Activated CD8-positive, alpha-beta memory T cell treated with anti-CD3 and anti-CD28 coated beads, Interleukin-2, amount 10 ng/mL, durations not matched to agents 7 days and 5 days (primary cell): ENCODE measurements around the gene MICAL3. TPM values are rescaled to one million over a fixed set of nuclear protein-coding genes. Genes with fewer than 3 reads are reported as not detected.
"Not testable (repeated sequence)": the region's sequence is repeated elsewhere in the genome, so short reads cannot be mapped to it uniquely, and the experiment has no call there.

ENCODE experiments used
- ATAC-seq: fragments of 150-1000 bp; cut with Tn5 transposase; one replicate; pipeline ENCODE4 v1.10.0; 2021; ENCODE audit warnings: moderate library complexity
- CTCF ChIA-PET: fragments of 350-600 bp; sonication (Branson Sonifier 250); formaldehyde crosslinking; loops from one replicate; lab custom pipeline; 2021; ENCODE audit warnings: antibody characterized with exemption; lab: Charles Lee
- DNase-seq: peaks from one replicate; pipeline ENCODE4 v3.0.0-alpha.2; 2020
- H3K27ac Mint-ChIP-seq: one replicate; pipeline ENCODE4 v1.8.0; 2021; ENCODE audit warnings: mild to moderate bottlenecking, mixed read lengths
- H3K27me3 Mint-ChIP-seq: one replicate; pipeline ENCODE4 v1.8.0; 2021; ENCODE audit warnings: mixed read lengths
- H3K36me3 Mint-ChIP-seq: one replicate; pipeline ENCODE4 v1.8.0; 2021; ENCODE audit warnings: mild to moderate bottlenecking, mixed read lengths
- H3K4me1 Mint-ChIP-seq: one replicate; pipeline ENCODE4 v1.8.0; 2021; ENCODE audit warnings: mixed read lengths
- H3K4me3 Mint-ChIP-seq: one replicate; pipeline ENCODE4 v1.8.0; 2021; ENCODE audit warnings: mild to moderate bottlenecking, moderate library complexity, mixed read lengths
- H3K9me3 Mint-ChIP-seq: one replicate; pipeline ENCODE4 v1.8.0; 2022; ENCODE audit warnings: low read depth, mixed read lengths
- total RNA-seq, 2 experiments: library from RNA; stranded (reverse); gene quantifications; one replicate each; pipeline ENCODE4 v1.2.3, GENCODE V29; 2021

The MICAL3 gene
- total RNA-seq, 2 experiments from 2014 or later, result 38.8 to 41.7 TPM

- no peak for DNase-seq
- CTCF ChIA-PET, result interaction anchor here (1.3 to 1.4 kb wide), 2 partner anchors 18 to 271 kb away, joined by 5 read pairs; no protein-coding TSS in a partner anchor
- Mint-ChIP-seq H3K4me1 (peaks cover 23% of the 10 kb centered on the region), H3K36me3 (no peaks in the 10 kb centered on the region), H3K4me3 (no peak overlapping the region), H3K27ac (no peak overlapping the region), H3K27me3 (peaks cover 21% of the 10 kb centered on the region), H3K9me3 (no peaks in the 10 kb centered on the region)
- ATAC-seq, result no peak
Observed at GRCh38 chr22:18057568-18058209, 33.3 kb upstream of the MICAL3 start.

GRCh38 chr22:18056807-18057474 lies 32.6 kb upstream of the MICAL3 start:
- no peak overlapping the region for H3K4me3 Mint-ChIP-seq

GRCh38 chr22:18056161-18056666 lies 31.9 kb upstream of the MICAL3 start:
- ATAC-seq (no peak), DNase-seq (no peak)
- peaks cover 18% of the 10 kb centered on the region for H3K27me3 Mint-ChIP-seq
- peaks cover 23% of the 10 kb centered on the region for H3K4me1 Mint-ChIP-seq
- H3K27ac Mint-ChIP-seq, result no peak overlapping the region
- CTCF ChIA-PET, result interaction anchor here (2.0 kb wide), 1 partner anchor 20 kb away, joined by 10 read pairs; no protein-coding TSS in a partner anchor
- no peak overlapping the region for H3K4me3 Mint-ChIP-seq
- no peaks in the 10 kb centered on the region for H3K36me3 Mint-ChIP-seq
- no peaks in the 10 kb centered on the region for H3K9me3 Mint-ChIP-seq

More at GRCh38 chr22:18056807-18057474, 32.6 kb upstream of the MICAL3 start:
- Mint-ChIP-seq H3K27ac (no peak overlapping the region), H3K36me3 (no peaks in the 10 kb centered on the region), H3K9me3 (no peaks in the 10 kb centered on the region), H3K4me1 (peaks cover 23% of the 10 kb centered on the region), H3K27me3 (peaks cover 18% of the 10 kb centered on the region)
- ATAC-seq, result peak; percentile 76
- CTCF ChIA-PET, result interaction anchor here (2.0 kb wide), 1 partner anchor 19 kb away, joined by 10 read pairs; no protein-coding TSS in a partner anchor
- peak; percentile 63 for DNase-seq

- Mint-ChIP-seq H3K27me3 (peaks cover 18% of the 10 kb centered on the region), H3K27ac (no peak overlapping the region), H3K4me1 (peaks cover 23% of the 10 kb centered on the region), H3K4me3 (no peak overlapping the region), H3K9me3 (no peaks in the 10 kb centered on the region), H3K36me3 (no peaks in the 10 kb centered on the region)
- DNase-seq (no peak), ATAC-seq (no peak)
- CTCF ChIA-PET, result interaction anchor here (2.0 kb wide), 1 partner anchor 20 kb away, joined by 10 read pairs; no protein-coding TSS in a partner anchor
Observed at GRCh38 chr22:18055619-18056160, 31.3 kb upstream of the MICAL3 start.

GRCh38 chr22:18053216-18053946 lies 29.0 kb upstream of the MICAL3 start:
- H3K9me3 Mint-ChIP-seq, H3K36me3 Mint-ChIP-seq, H3K4me3 Mint-ChIP-seq, CTCF ChIA-PET, H3K27ac Mint-ChIP-seq, DNase-seq, ATAC-seq: not testable (repeated sequence)
- Mint-ChIP-seq H3K4me1 (peaks cover 15% of the 10 kb centered on the region), H3K27me3 (peaks cover 16% of the 10 kb centered on the region)

- DNase-seq, H3K27ac Mint-ChIP-seq, H3K36me3 Mint-ChIP-seq, ATAC-seq, H3K4me3 Mint-ChIP-seq, CTCF ChIA-PET, H3K4me1 Mint-ChIP-seq, H3K9me3 Mint-ChIP-seq: not testable (repeated sequence)
- peaks cover 11% of the 10 kb centered on the region for H3K27me3 Mint-ChIP-seq
Observed at GRCh38 chr22:18051113-18051512, 26.8 kb upstream of the MICAL3 start.

GRCh38 chr22:18050065-18050464 lies 25.7 kb upstream of the MICAL3 start:
- ATAC-seq (no peak), DNase-seq (no peak)
- CTCF ChIA-PET, result no interaction called here
- no peak overlapping the region for H3K27ac Mint-ChIP-seq
- H3K4me3 Mint-ChIP-seq, result no peak overlapping the region
- H3K27me3 Mint-ChIP-seq, result peaks cover 11% of the 10 kb centered on the region
- H3K9me3 Mint-ChIP-seq, result no peaks in the 10 kb centered on the region
- no peaks in the 10 kb centered on the region for H3K36me3 Mint-ChIP-seq
- H3K4me1 Mint-ChIP-seq, result no peaks in the 10 kb centered on the region

- DNase-seq (no peak), ATAC-seq (no peak)
- Mint-ChIP-seq H3K36me3 (no peaks in the 10 kb centered on the region), H3K4me3 (no peak overlapping the region), H3K9me3 (no peaks in the 10 kb centered on the region), H3K27me3 (peaks cover 14% of the 10 kb centered on the region), H3K4me1 (no peaks in the 10 kb centered on the region), H3K27ac (no peak overlapping the region)
- CTCF ChIA-PET, result interaction anchor here (0.6 kb wide), 1 partner anchor 52 kb away, joined by 3 read pairs; no protein-coding TSS in a partner anchor
Observed at GRCh38 chr22:18048441-18048898, 24.1 kb upstream of the MICAL3 start.

GRCh38 chr22:18048041-18048440 lies 23.7 kb upstream of the MICAL3 start:
- Mint-ChIP-seq H3K4me3 (no peak overlapping the region), H3K9me3 (no peaks in the 10 kb centered on the region), H3K4me1 (no peaks in the 10 kb centered on the region), H3K27ac (no peak overlapping the region), H3K36me3 (no peaks in the 10 kb centered on the region), H3K27me3 (peaks cover 14% of the 10 kb centered on the region)
- DNase-seq, result no peak
- no peak for ATAC-seq
- CTCF ChIA-PET, result no interaction called here

GRCh38 chr22:18045794-18046193 lies 21.4 kb upstream of the MICAL3 start:
- CTCF ChIA-PET, result no interaction called here
- no peaks in the 10 kb centered on the region for H3K36me3 Mint-ChIP-seq
- no peaks in the 10 kb centered on the region for H3K9me3 Mint-ChIP-seq
- no peak overlapping the region for H3K4me3 Mint-ChIP-seq
- no peak overlapping the region for H3K27ac Mint-ChIP-seq
- H3K27me3 Mint-ChIP-seq, result peaks cover 14% of the 10 kb centered on the region
- no peak for DNase-seq
- ATAC-seq, result no peak
- H3K4me1 Mint-ChIP-seq, result no peaks in the 10 kb centered on the region

- CTCF ChIA-PET, result interaction anchor here (0.7 kb wide), 1 partner anchor 214 kb away, joined by 3 read pairs; no protein-coding TSS in a partner anchor
- no peak for ATAC-seq
Observed at GRCh38 chr22:18044548-18045271, 20.3 kb upstream of the MICAL3 start.

GRCh38 chr22:18042685-18043084 lies 18.3 kb upstream of the MICAL3 start:
- H3K4me1 Mint-ChIP-seq, result no peaks in the 10 kb centered on the region
- CTCF ChIA-PET, result interaction anchor here (1.7 kb wide), 1 partner anchor 17 kb away, joined by 9 read pairs; no protein-coding TSS in a partner anchor
- H3K27ac Mint-ChIP-seq, result no peak overlapping the region
- H3K36me3 Mint-ChIP-seq, result no peaks in the 10 kb centered on the region
- H3K27me3 Mint-ChIP-seq, result peaks cover 10% of the 10 kb centered on the region
- H3K9me3 Mint-ChIP-seq, result no peaks in the 10 kb centered on the region
- no peak for ATAC-seq
- H3K4me3 Mint-ChIP-seq, result no peak overlapping the region
- no peak for DNase-seq

More at GRCh38 chr22:18044548-18045271, 20.3 kb upstream of the MICAL3 start:
- no peak overlapping the region for H3K4me3 Mint-ChIP-seq
- peaks cover 13% of the 10 kb centered on the region for H3K27me3 Mint-ChIP-seq
- H3K27ac Mint-ChIP-seq, result no peak overlapping the region
- no peaks in the 10 kb centered on the region for H3K4me1 Mint-ChIP-seq
- H3K36me3 Mint-ChIP-seq, result no peaks in the 10 kb centered on the region
- no peaks in the 10 kb centered on the region for H3K9me3 Mint-ChIP-seq
- DNase-seq, result no peak
